Prostate gland (tissue), 2 donors: ENCODE measurements around the gene EAPP.

ENCODE experiments used
- CTCF ChIP-seq, 4 experiments: fragments of 200-600 bp in 2 of 4; fragments of 450-650 bp in 2 of 4; sonication (generic) in 2 of 4; IDR thresholded peaks; 1 replicate in 3 of 4; 2 replicates in 1 of 4; pipeline ENCODE4 v1.5.1; 2016 to 2019; ENCODE audit warnings: antibody characterized with exemption in 4 of 4, mild to moderate bottlenecking in 2 of 4, moderate library complexity in 2 of 4
- POLR2A ChIP-seq: fragments of 450-650 bp; IDR thresholded peaks from one replicate; pipeline ENCODE4 v1.6.1; 2016; ENCODE audit warnings: antibody characterized with exemption, mild to moderate bottlenecking

GRCh38 chr14:34539407-34540180, at the start of gene EAPP:
- peak; percentile 97 for TF ChIP-seq POLR2A
- TF ChIP-seq CTCF (IDR thresholded peaks at IDR 0.05), result peak in 2 of 4 experiments; percentile 29 to 41
